NCI-H345 treated with DMSO at 0.1 percent for 48 hours (cell line): ENCODE data around the gene KIAA0825.
A peak's percentile ranks its signal among the peaks of the same experiment; 100 is the strongest.

Experiments
- DNase-seq: peaks from one replicate; lab custom pipeline; 2025; ENCODE audit not compliant: unreplicated experiment; lab: John Stamatoyannopoulos, UW

KIAA0825 gene

DNA sequence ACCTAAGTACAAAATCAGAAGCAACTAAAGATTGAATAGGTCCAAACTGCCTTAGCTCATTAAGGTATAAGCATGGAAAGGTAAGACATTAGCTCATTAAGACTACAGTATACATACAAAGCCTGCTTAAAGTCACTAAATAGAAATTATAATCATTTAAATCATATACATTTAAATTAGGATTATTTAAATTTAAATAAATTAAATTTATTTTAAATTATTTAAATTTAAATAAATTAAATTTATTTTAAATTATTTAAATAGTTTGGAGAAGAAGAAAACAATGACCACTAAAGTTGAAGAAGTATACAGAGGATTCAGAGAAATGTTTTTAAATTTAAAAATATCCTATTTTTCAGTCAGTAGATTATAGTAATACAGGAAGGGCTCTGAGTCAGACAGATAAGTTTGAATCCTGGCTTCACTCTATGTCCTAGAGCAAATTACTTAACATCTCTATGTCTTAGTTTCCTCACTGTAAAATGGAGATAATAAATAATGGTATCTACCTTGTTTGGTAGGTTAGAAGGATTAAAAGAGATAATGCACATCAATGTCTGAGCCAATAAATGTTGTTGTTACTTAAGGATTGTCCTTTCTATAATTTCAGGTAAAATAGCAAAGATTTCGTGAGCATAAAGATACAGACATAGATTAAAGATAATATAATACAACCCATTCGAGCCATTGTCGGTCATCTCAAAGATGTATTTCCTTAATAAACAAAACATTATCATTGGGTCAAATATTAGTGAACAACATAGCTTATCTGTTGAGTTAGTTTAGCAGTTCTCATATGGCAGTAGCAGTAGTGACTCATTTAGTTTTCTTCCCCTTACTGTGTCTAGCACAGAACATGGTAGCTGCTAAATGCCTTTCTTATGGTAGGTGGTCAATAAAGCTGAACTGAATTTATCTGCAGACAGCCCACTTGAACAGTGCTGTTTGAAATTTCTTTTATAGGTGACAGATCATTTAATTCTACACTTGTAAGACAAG, 100.6 kb downstream of the KIAA0825 start:
- DNase-seq: no peak

- no peak for DNase-seq
Measured at GRCh38 chr5:94516148-94516547, 102.3 kb downstream of the KIAA0825 start.

DNA sequence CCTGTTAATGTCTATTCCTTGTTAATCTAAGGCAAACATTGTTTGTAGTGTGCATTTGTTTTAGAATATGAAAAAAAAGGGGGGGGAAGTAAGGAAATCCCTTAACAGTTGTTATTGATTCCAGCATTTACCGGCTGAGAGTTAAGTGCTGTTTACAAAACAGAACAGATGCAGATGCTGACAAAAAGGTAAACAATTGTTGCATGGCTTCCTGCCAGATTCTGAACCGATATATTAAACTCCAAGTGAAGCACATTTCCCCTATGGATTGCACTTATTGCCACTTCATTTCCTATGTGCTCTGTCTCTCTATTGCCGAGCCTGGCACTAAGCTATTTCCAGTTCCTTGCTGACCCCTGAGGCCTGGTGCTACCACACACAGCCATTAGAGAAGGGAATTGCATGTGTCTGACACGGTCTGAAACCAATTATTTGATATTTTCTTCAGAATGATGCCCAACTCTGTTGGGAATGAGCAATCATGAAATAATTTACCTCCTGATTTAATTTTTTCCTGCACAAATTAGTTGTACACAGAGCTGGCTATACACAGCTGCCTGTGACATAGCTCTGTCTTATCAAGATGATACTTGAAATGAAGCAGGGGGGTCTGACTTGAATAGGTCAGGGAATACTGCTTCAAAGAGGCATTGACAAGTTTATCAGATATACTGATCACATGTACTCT, 109.8 kb downstream of the KIAA0825 start:
- peak; percentile 45 for DNase-seq

GRCh38 chr5:94505327-94506068, 112.9 kb downstream of the KIAA0825 start:
- no peak for DNase-seq

- no peak for DNase-seq
Measured at GRCh38 chr5:94503677-94504076, 114.7 kb downstream of the KIAA0825 start.

- no peak for DNase-seq
Measured at GRCh38 chr5:94501365-94501764, 117.0 kb downstream of the KIAA0825 start.

GRCh38 chr5:94499806-94500205, 118.6 kb downstream of the KIAA0825 start:
- DNase-seq: no peak

DNA sequence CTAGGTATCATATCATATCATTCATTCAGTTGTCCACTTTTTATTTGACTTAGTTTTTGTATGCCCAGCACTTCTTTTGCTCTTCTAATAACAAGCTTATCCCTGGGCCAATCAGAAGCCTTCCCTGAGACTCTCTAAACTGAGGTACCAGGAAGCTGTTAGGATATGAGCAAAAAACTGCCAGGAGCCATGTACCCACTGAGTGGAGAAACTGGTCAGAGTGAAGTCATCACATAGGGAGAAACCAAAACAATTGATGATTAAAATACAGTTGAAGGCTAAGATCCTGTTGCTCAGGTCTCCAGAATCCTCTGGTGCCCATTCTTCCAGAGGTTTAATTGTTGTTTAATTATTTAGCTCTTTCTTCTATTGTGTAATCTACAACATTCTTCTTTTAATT, 120.2 kb downstream of the KIAA0825 start:
- no peak for DNase-seq

DNA sequence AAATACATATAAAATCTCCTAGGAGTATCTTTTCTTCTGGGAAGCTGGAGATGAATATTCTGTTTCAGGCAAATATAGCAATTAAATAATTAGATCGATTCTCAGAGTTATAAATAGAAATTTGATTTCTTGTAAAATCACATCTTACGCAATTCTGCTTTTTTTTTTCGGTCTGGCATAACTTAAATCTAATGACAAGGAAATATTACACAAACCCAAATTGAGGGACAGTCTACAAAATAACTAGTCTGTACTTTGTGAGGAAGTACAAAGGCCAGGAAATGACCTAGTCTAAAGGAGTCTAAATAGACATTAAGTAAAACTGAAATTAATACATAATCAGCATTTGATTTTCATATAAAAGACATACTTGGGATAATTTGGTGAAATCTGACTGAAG, 133.3 kb downstream of the KIAA0825 start:
- no peak for DNase-seq

DNA sequence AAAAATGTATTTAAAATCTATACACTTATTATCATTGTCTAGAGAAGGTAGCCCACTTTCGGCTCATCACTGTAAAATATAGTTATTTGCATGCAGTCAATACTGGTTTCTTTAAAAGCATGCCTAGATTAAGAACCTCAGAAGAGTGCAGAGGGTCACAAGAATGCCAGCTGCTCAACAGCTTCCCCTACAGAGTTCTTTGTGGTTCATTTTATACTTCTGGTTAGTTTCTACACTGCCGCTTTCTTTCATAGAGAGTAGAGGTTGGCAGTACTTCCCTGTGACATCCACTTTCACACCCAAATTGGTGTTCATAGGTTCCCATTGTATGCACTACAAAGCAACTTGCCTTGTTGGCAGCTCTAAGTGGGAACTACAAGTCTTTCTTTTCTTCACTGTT, 137.3 kb downstream of the KIAA0825 start:
- no peak for DNase-seq

- no peak for DNase-seq
Measured at GRCh38 chr5:94480486-94480885, 137.9 kb downstream of the KIAA0825 start.

GRCh38 chr5:94473936-94474335, 144.5 kb downstream of the KIAA0825 start:
- no peak for DNase-seq

- DNase-seq: no peak
Measured at GRCh38 chr5:94471521-94471920, 146.9 kb downstream of the KIAA0825 start.

- no peak for DNase-seq
Measured at GRCh38 chr5:94470802-94471201, 147.6 kb downstream of the KIAA0825 start.

- DNase-seq: no peak
Measured at GRCh38 chr5:94469894-94470329, 148.5 kb downstream of the KIAA0825 start.

- no peak for DNase-seq
Measured at GRCh38 chr5:94467954-94468930, 150.2 kb downstream of the KIAA0825 start.

GRCh38 chr5:94467346-94467953, 151.0 kb downstream of the KIAA0825 start:
- DNase-seq: no peak

- no peak for DNase-seq
Measured at GRCh38 chr5:94463739-94464138, 154.7 kb downstream of the KIAA0825 start.

- DNase-seq: no peak
Measured at GRCh38 chr5:94461131-94461530, 157.3 kb downstream of the KIAA0825 start.

GRCh38 chr5:94459915-94460314, 158.5 kb downstream of the KIAA0825 start:
- DNase-seq: no peak
